Measurements from ENCODE around the gene FRK. TPM values are rescaled to one million over a fixed set of nuclear protein-coding genes. Genes with fewer than 3 reads are reported as not detected.
A peak's percentile ranks its signal among the peaks of the same experiment; 100 is the strongest.
"Not testable (repeated sequence)": the region's sequence is repeated elsewhere in the genome, so short reads cannot be mapped to it uniquely, and the experiment has no call there.

Gene FRK
- total RNA-seq, 1 donor from 2014 or later = 0.05 TPM

- Mint-ChIP-seq H3K27me3 (ENCODE audit: unreplicated experiment) (peaks cover 28% of the 10 kb centered on the region), H3K9me3 (ENCODE audit: unreplicated experiment) (no peaks in the 10 kb centered on the region), H3K36me3 (ENCODE audit: unreplicated experiment) (no peaks in the 10 kb centered on the region), H3K4me1 (ENCODE audit: unreplicated experiment) (peaks cover 15% of the 10 kb centered on the region), H3K27ac (ENCODE audit: unreplicated experiment) (peak overlapping the region; percentile 62), H3K4me3 (ENCODE audit: unreplicated experiment) (no peak overlapping the region)
- peak; percentile 85 for DNase-seq (ENCODE audit: extremely low spot score, unreplicated experiment)
- TF ChIP-seq CTCF (IDR thresholded peaks at IDR 0.05) = no peak
Observed at GRCh38 chr6:115932481-115932880, 128.2 kb downstream of the FRK start.

- not testable (repeated sequence) for H3K27ac Mint-ChIP-seq (ENCODE audit: unreplicated experiment); H3K36me3 Mint-ChIP-seq (ENCODE audit: unreplicated experiment); H3K4me3 Mint-ChIP-seq (ENCODE audit: unreplicated experiment); DNase-seq (ENCODE audit: extremely low spot score, unreplicated experiment); H3K9me3 Mint-ChIP-seq (ENCODE audit: unreplicated experiment)
- Mint-ChIP-seq H3K4me1 (ENCODE audit: unreplicated experiment) (peaks cover 10% of the 10 kb centered on the region), H3K27me3 (ENCODE audit: unreplicated experiment) (peaks cover 16% of the 10 kb centered on the region)
Observed at GRCh38 chr6:115928000-115928399, 132.7 kb downstream of the FRK start.

GRCh38 chr6:115922971-115923370, 137.7 kb downstream of the FRK start:
- H3K36me3 Mint-ChIP-seq (ENCODE audit: unreplicated experiment) = no peaks in the 10 kb centered on the region
- DNase-seq (ENCODE audit: extremely low spot score, unreplicated experiment) = no peak
- no peak for TF ChIP-seq CTCF (IDR thresholded peaks at IDR 0.05)

GRCh38 chr6:115914098-115914497, 146.6 kb downstream of the FRK start:
- Mint-ChIP-seq H3K4me1 (ENCODE audit: unreplicated experiment) (no peaks in the 10 kb centered on the region), H3K27ac (ENCODE audit: unreplicated experiment) (no peak overlapping the region), H3K4me3 (ENCODE audit: unreplicated experiment) (no peak overlapping the region), H3K36me3 (ENCODE audit: unreplicated experiment) (no peaks in the 10 kb centered on the region), H3K9me3 (ENCODE audit: unreplicated experiment) (no peaks in the 10 kb centered on the region), H3K27me3 (ENCODE audit: unreplicated experiment) (peaks cover 39% of the 10 kb centered on the region)
- no peak for TF ChIP-seq CTCF (IDR thresholded peaks at IDR 0.05)
- no peak for DNase-seq (ENCODE audit: extremely low spot score, unreplicated experiment)

More at GRCh38 chr6:115922971-115923370, 137.7 kb downstream of the FRK start:
- H3K9me3 Mint-ChIP-seq (ENCODE audit: unreplicated experiment) = no peaks in the 10 kb centered on the region
- H3K27ac Mint-ChIP-seq (ENCODE audit: unreplicated experiment) = no peak overlapping the region
- H3K4me1 Mint-ChIP-seq (ENCODE audit: unreplicated experiment) = peaks cover 2% of the 10 kb centered on the region
- peaks cover 32% of the 10 kb centered on the region for H3K27me3 Mint-ChIP-seq (ENCODE audit: unreplicated experiment)
- H3K4me3 Mint-ChIP-seq (ENCODE audit: unreplicated experiment) = no peak overlapping the region

GRCh38 chr6:115909923-115910546, 150.7 kb downstream of the FRK start:
- Mint-ChIP-seq H3K4me1 (ENCODE audit: unreplicated experiment) (no peaks in the 10 kb centered on the region), H3K4me3 (ENCODE audit: unreplicated experiment) (no peak overlapping the region), H3K27ac (ENCODE audit: unreplicated experiment) (no peak overlapping the region), H3K36me3 (ENCODE audit: unreplicated experiment) (no peaks in the 10 kb centered on the region), H3K9me3 (ENCODE audit: unreplicated experiment) (no peaks in the 10 kb centered on the region), H3K27me3 (ENCODE audit: unreplicated experiment) (peaks cover 13% of the 10 kb centered on the region)
- TF ChIP-seq CTCF (IDR thresholded peaks at IDR 0.05) = no peak
- DNase-seq (ENCODE audit: extremely low spot score, unreplicated experiment) = no peak

All from osteocyte (in vitro differentiated cells).